ENCODE measurements around the gene AMACR. TPM values are rescaled to one million over a fixed set of nuclear protein-coding genes. Genes with fewer than 3 reads are reported as not detected.
"Not testable (repeated sequence)": the region's sequence is repeated elsewhere in the genome, so short reads cannot be mapped to it uniquely, and the experiment has no call there.

Gene AMACR
- total RNA-seq, 2 donors from 2014 or later, result 5.1 to 5.8 TPM

DNA sequence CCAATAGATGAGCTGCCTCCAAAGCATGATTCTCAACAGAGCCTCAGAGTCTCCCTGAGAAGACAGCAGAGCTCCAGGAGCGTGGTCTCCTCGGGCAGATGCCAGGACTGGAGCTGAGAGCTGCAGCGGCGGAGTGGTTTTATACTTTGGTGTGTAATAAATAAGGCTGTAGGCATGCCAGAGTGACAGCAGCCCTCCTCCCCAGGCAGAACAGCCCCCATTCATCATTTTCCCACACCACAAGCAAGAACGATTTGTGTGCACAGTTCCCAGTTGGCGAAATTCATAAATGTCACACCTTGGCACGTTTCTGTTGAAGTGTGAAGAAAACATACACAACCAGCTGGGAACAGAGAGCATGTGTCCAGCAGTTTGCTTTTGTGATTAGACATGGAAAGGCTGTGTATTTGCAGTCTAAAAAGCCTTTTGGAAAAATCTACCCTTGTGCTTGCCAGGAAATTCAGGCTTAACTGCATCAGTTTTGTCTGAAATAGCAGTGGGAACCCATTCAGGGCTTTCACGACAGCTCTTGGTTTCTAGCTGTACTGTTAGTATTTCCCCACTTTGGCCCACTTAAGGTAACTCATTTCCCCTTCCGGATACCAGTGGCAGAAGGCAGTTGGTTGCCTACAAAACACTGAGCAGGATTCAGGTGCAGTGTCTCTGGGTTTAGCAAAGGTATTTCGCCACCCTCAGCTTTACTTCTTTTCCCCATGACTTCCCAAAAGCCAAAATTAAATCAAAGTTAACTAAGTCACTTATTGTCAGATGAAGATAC lies 35.4 kb upstream of the AMACR start, which contains the start of gene C1QTNF3:
Gene C1QTNF3, minus strand, starts transcription at position 115 of the 778 bp plus-strand sequence. Its CDS starts 88 bp downstream, at position 27.
- Mint-ChIP-seq H3K27me3 (no peaks in the 10 kb centered on the region), H3K36me3 (peaks cover 4% of the 10 kb centered on the region), H3K4me3 (peak within 1 kb of the TSS; percentile 63), H3K9me3 (peaks cover 3% of the 10 kb centered on the region), H3K4me1 (ENCODE audit: low read depth in 2 of 2) (peaks cover 56 to 64% of the 10 kb centered on the region in 2 donors), H3K27ac (peak within 1 kb of the TSS; percentile 72 to 90)
- ATAC-seq (peak; percentile 62 to 75), DNase-seq (ENCODE audit: low spot score) (no peak)

DNA sequence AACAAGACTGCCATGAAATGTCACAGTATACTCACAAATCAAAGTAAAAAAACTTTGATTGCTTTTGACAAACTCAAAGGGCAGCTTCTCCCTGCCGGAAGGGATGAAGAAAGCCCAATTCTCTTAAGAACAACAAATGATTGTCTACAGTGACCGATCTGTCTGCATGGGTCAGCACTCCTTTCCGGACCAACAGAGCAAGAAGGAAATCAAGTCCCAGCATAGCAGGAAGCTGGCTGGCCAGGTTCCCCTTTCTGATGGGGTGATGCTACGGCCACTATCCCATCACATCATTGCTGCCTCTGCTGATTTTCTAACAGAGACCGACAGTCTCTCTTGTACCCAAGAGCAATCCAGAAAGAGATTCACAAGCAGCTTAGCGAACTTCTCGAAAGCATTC lies 34.5 kb upstream of the AMACR start:
- H3K4me3 Mint-ChIP-seq, result peak overlapping the region; percentile 63
- no peak for ATAC-seq

DNA sequence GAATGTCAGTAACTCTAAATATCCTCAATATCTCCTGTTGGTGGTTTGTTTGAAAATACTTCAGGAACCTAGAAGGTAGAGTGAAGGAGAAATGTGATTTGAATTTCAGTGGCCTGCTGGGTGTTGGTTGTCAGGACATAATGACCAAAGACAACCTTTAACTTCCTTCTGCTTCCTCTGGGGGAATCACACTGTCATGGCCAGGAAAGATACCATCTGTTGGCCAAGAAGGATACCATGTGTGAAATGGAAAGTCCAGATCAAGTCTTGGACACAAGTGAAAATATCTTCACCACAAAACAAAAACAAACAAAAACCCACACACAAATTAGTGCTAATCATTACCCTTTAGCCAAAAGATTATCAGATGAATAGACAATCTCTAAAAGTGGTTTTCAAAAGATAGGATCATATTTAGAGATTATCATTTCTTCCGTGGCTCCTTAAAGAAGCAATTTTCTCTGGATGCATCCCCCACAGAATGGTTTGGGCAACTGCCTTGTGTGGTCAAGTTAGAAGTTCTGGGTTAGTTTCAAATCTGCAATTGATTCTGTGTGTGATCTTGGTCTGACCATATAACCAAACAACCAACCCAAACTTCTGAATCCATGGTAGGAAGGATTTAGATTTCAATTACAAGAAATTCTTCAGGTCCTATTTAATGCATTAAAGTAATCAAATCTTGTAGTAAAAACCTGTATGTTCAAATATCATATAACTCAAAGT lies 33.6 kb upstream of the AMACR start:
- Mint-ChIP-seq H3K9me3 (no peaks in the 10 kb centered on the region), H3K36me3 (no peaks in the 10 kb centered on the region), H3K4me3 (no peak overlapping the region), H3K4me1 (ENCODE audit: low read depth in 2 of 2) (peaks cover 49% of the 10 kb centered on the region in 2 donors), H3K27ac (peak overlapping the region; percentile 26 to 90), H3K27me3 (no peaks in the 10 kb centered on the region)
- no peak for ATAC-seq
- no peak for DNase-seq (ENCODE audit: low spot score)

More for the DNA sequence above, 34.5 kb upstream of the AMACR start:
- no peaks in the 10 kb centered on the region for H3K27me3 Mint-ChIP-seq
- peaks cover 51 to 56% of the 10 kb centered on the region in 2 donors for H3K4me1 Mint-ChIP-seq (ENCODE audit: low read depth in 2 of 2)
- peak overlapping the region; percentile 72 to 90 for H3K27ac Mint-ChIP-seq
- H3K9me3 Mint-ChIP-seq, result no peaks in the 10 kb centered on the region
- no peak for DNase-seq (ENCODE audit: low spot score)
- H3K36me3 Mint-ChIP-seq, result no peaks in the 10 kb centered on the region

DNA sequence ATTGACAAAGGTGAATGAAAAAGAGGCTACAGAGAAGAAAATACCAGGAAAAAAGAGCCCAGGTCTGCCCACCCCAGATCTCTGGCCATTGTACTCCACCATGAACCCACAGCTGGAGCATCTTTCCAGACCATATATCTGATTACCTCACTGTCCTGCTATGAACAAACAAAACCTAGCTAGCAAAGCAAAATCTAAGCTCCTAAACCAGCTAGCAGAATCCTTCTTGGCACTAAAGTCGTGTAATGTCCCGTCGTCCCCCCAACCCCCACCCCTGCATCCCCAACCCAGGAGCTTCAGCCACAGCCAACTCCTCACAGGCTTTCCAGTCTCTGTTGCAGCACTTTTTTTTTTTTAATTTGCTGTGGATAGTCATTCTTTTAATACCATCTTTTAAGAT lies 32.6 kb upstream of the AMACR start:
- DNase-seq (ENCODE audit: low spot score), result no peak
- Mint-ChIP-seq H3K9me3 (no peaks in the 10 kb centered on the region), H3K36me3 (no peaks in the 10 kb centered on the region), H3K4me1 (ENCODE audit: low read depth in 2 of 2) (peaks cover 43 to 48% of the 10 kb centered on the region in 2 donors), H3K4me3 (no peak overlapping the region), H3K27me3 (no peaks in the 10 kb centered on the region), H3K27ac (peak overlapping the region in 1 of 2 donors; percentile 90)
- no peak for ATAC-seq

DNA sequence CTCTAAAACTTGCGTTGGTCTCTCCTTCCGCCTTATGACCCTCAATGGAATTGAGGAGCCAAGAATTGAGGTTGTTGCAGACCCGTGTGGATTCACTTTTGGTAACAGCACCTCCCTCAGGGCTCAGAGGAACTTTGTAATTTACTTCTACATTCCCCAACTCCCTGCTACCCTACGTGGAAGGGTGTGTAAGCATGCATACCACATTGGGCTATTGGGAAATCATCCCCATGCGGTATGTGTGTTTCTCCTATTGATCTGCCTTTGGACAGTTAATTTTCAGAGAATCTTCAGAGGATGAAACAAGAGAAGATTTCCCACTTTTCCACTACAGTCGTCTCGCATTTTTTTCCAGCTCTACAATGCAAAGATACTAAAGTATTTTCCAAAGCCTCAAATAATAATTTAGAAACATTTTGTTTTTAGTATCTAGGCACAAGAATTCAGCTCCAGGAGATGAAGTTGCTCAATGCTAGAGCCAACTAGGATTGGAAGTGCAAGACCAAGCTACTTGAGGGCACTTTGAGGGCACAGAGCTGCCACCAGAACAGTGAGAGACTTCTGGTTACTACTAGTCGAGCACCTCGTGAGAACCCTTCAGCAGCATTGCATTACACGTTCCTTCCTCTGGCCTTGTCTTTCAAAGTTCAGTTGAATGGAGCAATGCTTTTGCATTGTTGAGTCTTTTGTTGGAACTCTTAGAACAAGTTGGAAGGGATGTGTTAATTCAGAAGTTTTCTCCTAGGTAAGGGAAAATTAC lies 31.7 kb upstream of the AMACR start:
- peak overlapping the region in 1 of 2 donors; percentile 90 for H3K27ac Mint-ChIP-seq
- peaks cover 3% of the 10 kb centered on the region for H3K36me3 Mint-ChIP-seq
- DNase-seq (ENCODE audit: low spot score), result no peak
- H3K27me3 Mint-ChIP-seq, result no peaks in the 10 kb centered on the region
- H3K4me3 Mint-ChIP-seq, result no peak overlapping the region
- H3K9me3 Mint-ChIP-seq, result no peaks in the 10 kb centered on the region
- ATAC-seq, result no peak
- H3K4me1 Mint-ChIP-seq (ENCODE audit: low read depth in 2 of 2), result peaks cover 36 to 42% of the 10 kb centered on the region in 2 donors

DNA sequence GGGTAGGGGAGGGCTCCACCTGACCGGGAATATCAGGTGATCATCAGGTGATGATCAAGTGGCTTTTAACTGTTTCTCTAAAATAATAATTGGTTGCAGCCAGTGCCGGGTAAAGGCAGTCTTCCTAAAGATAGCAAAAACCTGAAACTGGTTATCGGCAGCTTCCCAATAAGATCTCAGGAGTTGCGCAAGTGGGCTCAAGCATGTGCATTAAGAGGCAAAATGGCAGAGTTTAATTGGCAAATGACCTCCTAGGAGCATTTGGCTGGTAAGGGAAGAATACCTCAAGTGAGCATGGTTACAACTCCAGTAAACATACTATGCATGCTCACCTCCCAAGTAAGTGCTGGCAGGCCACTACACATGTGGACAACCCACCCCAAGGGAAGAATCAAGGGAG lies 31.0 kb upstream of the AMACR start:
- Mint-ChIP-seq H3K4me3 (no peak overlapping the region), H3K9me3 (no peaks in the 10 kb centered on the region), H3K4me1 (ENCODE audit: low read depth in 2 of 2) (peaks cover 29 to 37% of the 10 kb centered on the region in 2 donors), H3K36me3 (peaks cover 5% of the 10 kb centered on the region), H3K27ac (no peak overlapping the region), H3K27me3 (no peaks in the 10 kb centered on the region)
- DNase-seq (ENCODE audit: low spot score) (no peak), ATAC-seq (no peak)

DNA sequence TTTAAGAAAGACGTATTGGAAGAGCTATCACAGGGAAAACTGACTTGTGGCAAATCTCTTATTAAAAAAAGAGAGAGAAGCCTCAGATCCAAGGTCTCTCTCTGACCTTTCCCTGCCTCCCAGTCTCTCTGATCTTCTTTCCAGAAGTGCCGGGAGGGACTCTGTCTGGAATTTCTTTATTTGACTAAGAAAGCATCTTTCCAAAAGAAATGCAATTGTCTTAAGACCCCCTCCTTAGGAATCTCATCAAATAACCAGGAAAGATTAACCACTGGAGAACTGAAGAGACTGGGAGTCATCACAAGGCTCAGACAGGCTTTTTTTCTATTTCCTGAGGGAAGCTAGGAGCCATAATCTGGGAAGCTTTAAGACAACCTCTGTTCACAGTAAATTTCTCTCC lies 30.5 kb upstream of the AMACR start:
- Mint-ChIP-seq H3K4me1 (ENCODE audit: low read depth in 2 of 2) (peaks cover 24 to 33% of the 10 kb centered on the region in 2 donors), H3K9me3 (no peaks in the 10 kb centered on the region), H3K27ac (no peak overlapping the region), H3K27me3 (no peaks in the 10 kb centered on the region), H3K36me3 (peaks cover 5% of the 10 kb centered on the region), H3K4me3 (no peak overlapping the region)
- ATAC-seq, result no peak
- no peak for DNase-seq (ENCODE audit: low spot score)

DNA sequence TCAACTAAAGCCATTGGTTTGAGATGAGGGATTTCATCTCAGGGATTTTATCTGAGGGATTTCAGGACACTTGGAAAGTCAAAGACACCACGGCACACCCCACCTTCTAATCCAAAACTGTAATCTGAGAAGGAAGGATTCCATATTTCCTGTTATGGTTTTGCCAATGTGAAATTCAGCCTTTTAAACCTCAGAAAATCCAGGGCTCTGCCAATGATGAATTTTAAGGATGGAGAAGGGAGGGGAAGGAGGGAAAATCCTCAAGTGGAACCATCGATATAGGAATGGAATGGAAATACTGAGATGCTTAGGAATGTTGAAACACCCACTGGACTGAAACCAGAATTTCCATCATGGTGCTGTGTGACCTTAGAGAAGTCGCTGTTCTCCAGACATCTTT lies 29.9 kb upstream of the AMACR start:
- H3K4me3 Mint-ChIP-seq, result no peak overlapping the region
- ATAC-seq (no peak), DNase-seq (ENCODE audit: low spot score) (no peak)
- H3K9me3 Mint-ChIP-seq, result no peaks in the 10 kb centered on the region
- H3K4me1 Mint-ChIP-seq (ENCODE audit: low read depth in 2 of 2), result peaks cover 18 to 29% of the 10 kb centered on the region in 2 donors
- H3K36me3 Mint-ChIP-seq, result peaks cover 5% of the 10 kb centered on the region
- H3K27me3 Mint-ChIP-seq, result no peaks in the 10 kb centered on the region
- H3K27ac Mint-ChIP-seq, result no peak overlapping the region

DNA sequence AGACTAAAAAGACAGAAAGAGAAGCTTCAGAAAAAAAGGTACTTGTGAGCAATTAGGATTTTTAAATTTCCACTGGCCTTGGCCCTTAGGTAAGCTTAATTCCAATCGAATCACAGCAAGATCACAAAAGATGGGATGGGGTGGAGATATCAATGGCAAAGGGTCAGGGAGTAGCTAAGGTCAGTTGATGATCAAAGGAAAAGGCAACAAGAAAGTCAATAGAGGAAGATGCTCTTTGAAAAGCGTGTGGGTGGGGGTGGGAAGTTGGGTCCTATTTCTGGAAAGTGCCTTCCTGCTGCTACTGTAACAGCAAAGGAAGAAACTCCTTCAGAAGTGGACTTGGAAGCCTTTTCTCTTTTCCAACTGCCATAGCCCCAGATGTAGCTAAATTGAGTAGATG lies 27.9 kb upstream of the AMACR start:
- ATAC-seq (no peak), DNase-seq (ENCODE audit: low spot score) (no peak)
- Mint-ChIP-seq H3K27ac (no peak overlapping the region), H3K36me3 (peaks cover 5% of the 10 kb centered on the region), H3K27me3 (no peaks in the 10 kb centered on the region), H3K9me3 (no peaks in the 10 kb centered on the region), H3K4me1 (ENCODE audit: low read depth in 2 of 2) (peaks cover 5 to 13% of the 10 kb centered on the region in 2 donors), H3K4me3 (no peak overlapping the region)

DNA sequence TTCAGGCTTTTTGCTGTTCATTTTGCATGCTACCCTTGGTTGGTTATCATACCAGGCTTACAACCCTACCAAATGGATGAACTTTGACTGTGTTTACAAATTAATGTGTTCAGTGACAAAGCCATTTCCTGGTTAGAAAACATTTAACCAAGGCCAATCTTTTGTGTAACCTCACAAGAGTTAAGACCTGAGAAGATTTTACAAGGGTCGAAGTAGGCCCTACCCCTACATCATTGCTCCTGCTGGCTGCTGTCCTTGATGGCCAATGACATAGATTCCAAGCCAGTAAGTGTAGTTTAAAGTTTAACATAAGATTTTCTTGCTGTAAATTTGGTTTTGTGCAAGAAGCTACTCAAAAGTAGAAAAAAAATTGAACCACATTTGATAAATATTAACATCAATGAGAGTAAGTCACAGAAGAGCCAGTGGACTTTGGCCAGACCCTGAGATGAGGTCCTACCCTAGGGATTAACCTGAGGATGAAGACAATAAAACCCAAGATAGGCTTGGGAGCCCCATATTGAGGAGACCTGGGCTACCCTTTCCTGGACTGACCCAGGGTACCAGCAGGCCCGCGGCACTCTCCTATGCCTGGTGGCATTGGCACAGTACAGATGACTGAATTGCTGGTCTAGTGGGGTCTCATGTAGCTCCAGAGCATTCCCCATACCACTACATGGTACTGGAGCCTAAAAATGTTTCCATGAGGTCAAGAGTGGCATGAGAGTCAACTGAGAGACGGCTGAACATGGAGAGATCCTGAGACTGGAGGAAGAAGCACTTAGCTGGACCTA lies 26.9 kb upstream of the AMACR start:
- ATAC-seq, result no peak

DNA sequence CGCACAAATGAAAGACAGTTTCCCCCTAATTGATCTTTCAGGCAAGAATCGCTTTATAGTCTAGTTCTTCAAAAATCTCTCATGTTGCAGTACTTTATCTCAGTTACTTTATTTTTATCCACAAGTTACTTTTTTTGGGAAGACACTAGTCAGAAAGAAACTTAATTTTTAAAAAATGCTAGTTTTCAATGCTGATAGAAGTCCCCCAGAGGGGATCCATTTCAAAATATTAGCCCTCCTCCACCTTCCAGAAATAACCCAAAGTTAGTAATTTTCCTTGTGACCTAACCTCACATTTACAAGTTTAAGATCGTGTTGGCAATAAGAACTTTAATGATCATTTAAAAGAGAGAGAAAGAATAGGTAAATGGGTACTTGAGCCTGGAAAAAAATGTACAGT lies 24.1 kb upstream of the AMACR start:
- Mint-ChIP-seq H3K27me3 (no peaks in the 10 kb centered on the region), H3K4me1 (ENCODE audit: low read depth in 2 of 2) (peaks cover 0 to 9% of the 10 kb centered on the region in 2 donors), H3K27ac (no peak overlapping the region), H3K4me3 (no peak overlapping the region), H3K9me3 (no peaks in the 10 kb centered on the region), H3K36me3 (peaks cover 8% of the 10 kb centered on the region)
- ATAC-seq, result no peak
- DNase-seq (ENCODE audit: low spot score), result no peak

More for the DNA sequence above, 26.9 kb upstream of the AMACR start:
- Mint-ChIP-seq H3K27ac (no peak overlapping the region), H3K4me3 (no peak overlapping the region), H3K27me3 (no peaks in the 10 kb centered on the region), H3K4me1 (ENCODE audit: low read depth in 2 of 2) (peaks cover 0 to 13% of the 10 kb centered on the region in 2 donors), H3K36me3 (peaks cover 8% of the 10 kb centered on the region), H3K9me3 (no peaks in the 10 kb centered on the region)
- DNase-seq (ENCODE audit: low spot score), result no peak

DNA sequence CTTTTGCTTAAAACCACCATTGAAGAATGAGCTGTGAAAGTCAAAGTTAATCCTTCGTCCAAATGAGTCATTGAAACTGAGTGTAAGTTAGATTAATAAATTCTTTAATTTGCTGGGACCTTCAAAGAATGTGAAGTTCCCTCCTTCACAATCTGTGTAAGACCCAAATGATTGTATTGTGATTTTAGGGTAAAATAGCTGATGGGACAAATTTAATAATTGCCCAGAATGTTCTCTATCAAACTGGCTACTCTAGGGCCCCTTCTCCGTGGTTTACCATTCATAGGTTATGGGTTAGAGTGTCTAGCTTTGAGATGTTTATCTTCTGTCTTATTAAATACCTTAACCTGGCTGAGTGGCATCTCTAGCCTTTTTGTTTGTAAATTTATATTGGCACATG lies 23.3 kb upstream of the AMACR start:
- DNase-seq (ENCODE audit: low spot score) (no peak), ATAC-seq (no peak)
- H3K9me3 Mint-ChIP-seq, result no peaks in the 10 kb centered on the region
- H3K27ac Mint-ChIP-seq, result no peak overlapping the region
- no peak overlapping the region for H3K4me3 Mint-ChIP-seq
- H3K4me1 Mint-ChIP-seq (ENCODE audit: low read depth in 2 of 2), result peaks cover 0 to 9% of the 10 kb centered on the region in 2 donors
- peaks cover 8% of the 10 kb centered on the region for H3K36me3 Mint-ChIP-seq
- H3K27me3 Mint-ChIP-seq, result no peaks in the 10 kb centered on the region

DNA sequence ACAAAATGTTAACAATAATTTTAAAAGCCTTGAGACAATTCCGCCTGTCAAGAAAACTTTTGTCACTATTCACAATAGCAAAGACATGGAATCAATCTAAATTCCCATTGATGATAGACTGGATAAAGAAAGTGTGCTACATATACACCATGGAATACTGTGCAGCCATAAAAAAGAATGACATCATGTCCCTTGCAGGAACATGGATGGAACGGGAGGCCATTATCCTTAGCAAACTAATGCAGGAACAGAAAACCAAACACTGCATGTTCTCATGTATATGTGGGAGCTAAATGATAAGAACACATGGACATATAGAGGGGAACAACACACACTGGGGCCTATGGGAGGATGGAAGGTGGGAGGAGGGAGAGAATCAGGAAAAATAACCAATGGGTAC lies 22.7 kb upstream of the AMACR start:
- DNase-seq (ENCODE audit: low spot score); H3K4me1 Mint-ChIP-seq (ENCODE audit: low read depth in 2 of 2); H3K27ac Mint-ChIP-seq; H3K4me3 Mint-ChIP-seq; H3K36me3 Mint-ChIP-seq; H3K9me3 Mint-ChIP-seq; ATAC-seq; H3K27me3 Mint-ChIP-seq: not testable (repeated sequence)
